Gastrocnemius medialis (tissue), 4 donors: ENCODE measurements around the gene PXMP4. TPM values are rescaled to one million over a fixed set of nuclear protein-coding genes. Genes with fewer than 3 reads are reported as not detected.

ENCODE experiments used
- ATAC-seq, 2 donors: fragments of 150-250 bp; one replicate each; pipeline ENCODE4 v1.9.1; 2016
- DNase-seq, 2 donors: peaks; one replicate each; pipeline ENCODE4 v3.0.0-alpha.2; 2019
- H3K27ac ChIP-seq, 4 donors: fragments of 200-600 bp; sonication (generic); 1 replicate in 1 of 4; 2 replicates in 3 of 4; pipeline ENCODE4 v1.5.1; 2016 to 2018; ENCODE audit warnings: mild to moderate bottlenecking in 2 of 4, moderate library complexity in 1 of 4
- H3K27me3 ChIP-seq, 3 donors: fragments of 200-600 bp; sonication (generic) in 2 of 3; 1 replicate in 1 of 3; 2 replicates in 2 of 3; pipeline versions ENCODE4 v1.5.1 to v1.6.0; 2016 to 2019; ENCODE audit warnings: mild to moderate bottlenecking in 1 of 3, moderate library complexity in 1 of 3
- H3K36me3 ChIP-seq, 2 donors: fragments of 200-600 bp; sonication (generic) in 1 of 2; one replicate each; pipeline ENCODE4 v1.5.1; 2017 to 2018
- H3K4me1 ChIP-seq, 2 donors: fragments of 200-600 bp; sonication (generic) in 1 of 2; one replicate each; pipeline ENCODE4 v1.5.1; 2016 to 2017; ENCODE audit warnings: mild to moderate bottlenecking in 2 of 2
- H3K4me3 ChIP-seq, 4 donors: fragments of 200-600 bp; sonication (generic) in 3 of 4; 1 replicate in 1 of 4; 2 replicates in 3 of 4; pipeline ENCODE4 v1.5.1; 2016 to 2019; ENCODE audit warnings: mild to moderate bottlenecking in 2 of 4
- H3K9me3 ChIP-seq, 3 donors: fragments of 200-600 bp; sonication (generic) in 2 of 3; 1 replicate in 1 of 3; 2 replicates in 2 of 3; pipeline ENCODE4 v1.5.1; 2016 to 2019
- CTCF ChIP-seq, 5 experiments: fragments of 450-650 bp in 3 of 5; fragments of 200-600 bp in 2 of 5; sonication (generic) in 2 of 5; IDR thresholded peaks in 4 of 5; conservative IDR thresholded peaks in 1 of 5; 1 replicate in 4 of 5; 2 replicates in 1 of 5; pipeline ENCODE4 v1.5.1; 2016 to 2019; ENCODE audit warnings: antibody characterized with exemption in 5 of 5, mild to moderate bottlenecking in 3 of 5, moderate library complexity in 3 of 5
- POLR2A ChIP-seq, 2 donors: fragments of 450-650 bp; IDR thresholded peaks; one replicate each; pipeline ENCODE4 v1.6.1; 2017; ENCODE audit warnings: antibody characterized with exemption in 2 of 2, mild to moderate bottlenecking in 2 of 2, moderate library complexity in 2 of 2
- in situ Hi-C, 4 donors: fragments of 200-750 bp; cut with MboI; loops; one replicate each; pipeline versions ENCODE4 v1.15.0 to v1.8.0; 2017; ENCODE audit warnings: low sequenced_read_pairs in 4 of 4
- intact Hi-C: fragments of 100-400 bp; cut with DNase I; formaldehyde crosslinking; loops from one replicate; pipeline ENCODE4 v1.15.1; 2023; ENCODE audit warnings: low total_unique reads
- total RNA-seq, 4 donors: library from RNA; depleted of rRNA; stranded (reverse); fragments of >200 nt; gene quantifications; one replicate each; pipeline versions ENCODE4 v1.1.0 to v1.2.3, GENCODE V29; 2016

The PXMP4 gene
- total RNA-seq, 4 donors from 2014 or later: 3.2 to 7.3 (median 5.3) TPM

GRCh38 chr20:33753763-33754162 lies 33.7 kb upstream of the PXMP4 start:
- ATAC-seq (no peak), DNase-seq (no peak)
- Histone ChIP-seq H3K4me3 (no peak overlapping the region), H3K9me3 (no peaks in the 10 kb centered on the region), H3K27me3 (no peaks in the 10 kb centered on the region), H3K27ac (no peak overlapping the region), H3K4me1 (no peaks in the 10 kb centered on the region), H3K36me3 (peaks cover 0 to 55% of the 10 kb centered on the region in 2 donors)
- intact Hi-C loops (no loop called here), in situ Hi-C loops (no loop called here)
- TF ChIP-seq POLR2A (IDR thresholded peaks at IDR 0.05): no peak
- TF ChIP-seq CTCF (IDR thresholded peaks at IDR 0.05 in 4 of 5, conservative IDR thresholded peaks at IDR 0.05 in 1 of 5): no peak

GRCh38 chr20:33753143-33753542 lies 33.0 kb upstream of the PXMP4 start:
- in situ Hi-C loops: no loop called here
- peaks cover 0 to 51% of the 10 kb centered on the region in 2 donors for H3K36me3 ChIP-seq
- TF ChIP-seq CTCF (IDR thresholded peaks at IDR 0.05 in 4 of 5, conservative IDR thresholded peaks at IDR 0.05 in 1 of 5) (no peak), POLR2A (IDR thresholded peaks at IDR 0.05) (no peak)

GRCh38 chr20:33751775-33752174 lies 31.7 kb upstream of the PXMP4 start:
- intact Hi-C loops: no loop called here
- Histone ChIP-seq H3K9me3 (no peaks in the 10 kb centered on the region), H3K27ac (no peak overlapping the region), H3K4me3 (no peak overlapping the region), H3K4me1 (no peaks in the 10 kb centered on the region), H3K36me3 (peaks cover 0 to 39% of the 10 kb centered on the region in 2 donors), H3K27me3 (no peaks in the 10 kb centered on the region)
- no peak for ATAC-seq
- no peak for DNase-seq
- in situ Hi-C loops: no loop called here
- TF ChIP-seq CTCF (IDR thresholded peaks at IDR 0.05 in 4 of 5, conservative IDR thresholded peaks at IDR 0.05 in 1 of 5): no peak
- TF ChIP-seq POLR2A (IDR thresholded peaks at IDR 0.05): no peak

More at GRCh38 chr20:33753143-33753542, 33.0 kb upstream of the PXMP4 start:
- Histone ChIP-seq H3K27me3 (no peaks in the 10 kb centered on the region), H3K9me3 (no peaks in the 10 kb centered on the region), H3K4me1 (no peaks in the 10 kb centered on the region), H3K27ac (no peak overlapping the region), H3K4me3 (no peak overlapping the region)
- ATAC-seq (no peak), DNase-seq (no peak)
- intact Hi-C loops: no loop called here

- in situ Hi-C loops (no loop called here), intact Hi-C loops (no loop called here)
- TF ChIP-seq CTCF (IDR thresholded peaks at IDR 0.05 in 4 of 5, conservative IDR thresholded peaks at IDR 0.05 in 1 of 5) (no peak), POLR2A (IDR thresholded peaks at IDR 0.05) (no peak)
- H3K4me3 ChIP-seq: no peak overlapping the region
- H3K4me1 ChIP-seq: no peaks in the 10 kb centered on the region
- no peaks in the 10 kb centered on the region for H3K27me3 ChIP-seq
- peaks cover 0 to 26% of the 10 kb centered on the region in 2 donors for H3K36me3 ChIP-seq
- H3K9me3 ChIP-seq: no peaks in the 10 kb centered on the region
- no peak overlapping the region for H3K27ac ChIP-seq
- no peak for ATAC-seq
- no peak for DNase-seq
Measured at GRCh38 chr20:33746325-33746998, 26.4 kb upstream of the PXMP4 start.
